SK-N-SH (cell line): Measurements from ENCODE around the gene STK32C. TPM values are rescaled to one million over a fixed set of nuclear protein-coding genes. Genes with fewer than 3 reads are reported as not detected.

ENCODE experiments used
- CTCF ChIA-PET: fragments of 300-600, 350-600 bp; formaldehyde crosslinking; extraction: SDS; loops from one replicate; lab custom pipeline; 2021; lab: Yijun Ruan, JAX
- POLR2A ChIA-PET: fragments of 350-600 bp; sonication (Branson Sonifier 250); formaldehyde crosslinking; extraction: SDS; loops from one replicate; lab custom pipeline; 2020; ENCODE audit warnings: antibody characterized with exemption, inconsistent platforms; lab: Yijun Ruan, JAX
- DNase-seq: peaks from one replicate; pipeline ENCODE4 v3.0.0; 2012
- H2AFZ ChIP-seq: fragments of 200-600 bp; sonication (generic); 2 replicates; pipeline ENCODE4 v1.8.1; 2016; ENCODE audit warnings: antibody characterized with exemption, mild to moderate bottlenecking, low read depth
- H3F3A ChIP-seq: fragments of 200-600 bp; sonication (generic); replicated peaks from 2 replicates; pipeline ENCODE3; 2016; ENCODE audit warnings: antibody characterized with exemption, mild to moderate bottlenecking; ENCODE audit not compliant: insufficient read depth
- H3K27ac ChIP-seq, 2 experiments: fragments of 200-500 bp in 1 of 2; fragments of 200-600 bp in 1 of 2; sonication (Bioruptor generic) in 1 of 2; sonication (generic), shearing (Covaris generic) in 1 of 2; 2 replicates each; pipeline versions ENCODE4 v1.5.1 to v1.6.1; 2014 to 2016; ENCODE audit warnings: low read depth in 2 of 2, inconsistent platforms in 1 of 2, low read length in 1 of 2, mild to moderate bottlenecking in 1 of 2, mixed read lengths in 1 of 2
- H3K27me3 ChIP-seq: fragments of 200-600 bp; sonication (generic), shearing (Covaris generic); 2 replicates; pipeline ENCODE4 v1.6.1; 2016; ENCODE audit warnings: mixed run types; ENCODE audit not compliant: insufficient read depth
- H3K36me3 ChIP-seq, 2 experiments: fragments of 200-500 bp in 1 of 2; fragments of 200-600 bp in 1 of 2; sonication (Bioruptor generic) in 1 of 2; sonication (generic) in 1 of 2; replicated peaks in 1 of 2; 2 replicates each; pipeline versions ENCODE3 to v1.5.1; 2014 to 2016; ENCODE audit warnings: low read length in 1 of 2, mild to moderate bottlenecking in 1 of 2; ENCODE audit not compliant: insufficient read depth in 2 of 2, control insufficient read depth in 1 of 2
- H3K4me1 ChIP-seq, 2 experiments: fragments of 200-500 bp in 1 of 2; fragments of 200-600 bp in 1 of 2; sonication (Bioruptor generic) in 1 of 2; sonication (generic), shearing (Covaris generic) in 1 of 2; 2 replicates each; pipeline versions ENCODE4 v1.5.1 to v1.6.1; 2014 to 2016; ENCODE audit warnings: low read depth in 1 of 2, low read length in 1 of 2, mixed run types in 1 of 2; ENCODE audit not compliant: insufficient read depth in 2 of 2, control insufficient read depth in 1 of 2
- H3K4me2 ChIP-seq: fragments of 200-600 bp; sonication (generic), shearing (Covaris generic); 2 replicates; pipeline ENCODE4 v1.6.1; 2017; ENCODE audit warnings: mixed run types
- H3K4me3 ChIP-seq, 2 experiments: fragments of 200-500 bp in 1 of 2; fragments of 200-600 bp in 1 of 2; sonication (Bioruptor generic) in 1 of 2; sonication (generic), shearing (Covaris generic) in 1 of 2; 2 replicates each; pipeline versions ENCODE4 v1.5.1 to v1.8.1; 2014 to 2016; ENCODE audit warnings: low read depth in 2 of 2, inconsistent platforms in 1 of 2, low read length in 1 of 2, mild to moderate bottlenecking in 1 of 2, mixed read lengths in 1 of 2, moderate library complexity in 1 of 2
- H3K79me2 ChIP-seq: fragments of 200-600 bp; sonication (generic); 2 replicates; pipeline ENCODE4 v1.8.1; 2017; ENCODE audit warnings: mild to moderate bottlenecking; ENCODE audit not compliant: insufficient read depth
- H3K9ac ChIP-seq: fragments of 200-600 bp; sonication (generic); 2 replicates; pipeline ENCODE4 v1.6.1; 2017; ENCODE audit warnings: mixed run types
- H3K9me2 ChIP-seq: fragments of 200-600 bp; sonication (generic); 2 replicates; pipeline ENCODE4 v1.6.1; 2017; ENCODE audit warnings: mixed run types
- H3K9me3 ChIP-seq: fragments of 200-600 bp; sonication (generic); 2 replicates; pipeline ENCODE4 v1.6.1; 2017; ENCODE audit warnings: mixed run types, mild to moderate bottlenecking, moderate library complexity
- H4K20me1 ChIP-seq: fragments of 200-600 bp; sonication (generic); 2 replicates; pipeline ENCODE4 v1.6.1; 2017; ENCODE audit warnings: mild to moderate bottlenecking, mixed run types; ENCODE audit not compliant: insufficient read depth
- CTCF ChIP-seq: fragments of 200-600 bp; sonication (generic); IDR thresholded peaks from 2 replicates; pipeline ENCODE4 v1.6.1; 2017; ENCODE audit warnings: antibody characterized with exemption, mild to moderate bottlenecking, moderate library complexity
- ELF1 ChIP-seq: IDR thresholded peaks from 2 replicates; pipeline ENCODE4 v1.4.0; 2012
- EP300 ChIP-seq, 2 experiments: IDR thresholded peaks; 2 replicates each; pipeline versions ENCODE4 v1.4.0 to v1.6.1; 2012; ENCODE audit warnings: borderline replicate concordance in 1 of 2, low read depth in 1 of 2, low read length in 1 of 2
- FOSL2 ChIP-seq: IDR thresholded peaks from 2 replicates; pipeline ENCODE4 v1.4.0; 2012; ENCODE audit warnings: low read depth, mild to moderate bottlenecking, moderate library complexity, borderline replicate concordance
- FOXJ3 ChIP-seq: sonication (generic); formaldehyde crosslinking; IDR thresholded peaks from 2 replicates; pipeline ENCODE4 v1.5.1; 2020; ENCODE audit warnings: mild to moderate bottlenecking, missing genetic modification reagents
- GABPA ChIP-seq: IDR thresholded peaks from 2 replicates; pipeline ENCODE4 v1.4.0; 2012; ENCODE audit warnings: low read depth, mild to moderate bottlenecking
- GATA2 ChIP-seq: sonication (generic); formaldehyde crosslinking; IDR thresholded peaks from 2 replicates; pipeline ENCODE4 v1.5.0; 2020; ENCODE audit warnings: mild to moderate bottlenecking, missing genetic modification reagents
- JUND ChIP-seq: IDR thresholded peaks from 2 replicates; pipeline ENCODE4 v1.4.0; 2012
- MEF2A ChIP-seq: IDR thresholded peaks from 2 replicates; pipeline ENCODE4 v1.4.0; 2012; ENCODE audit warnings: low read depth, borderline replicate concordance
- NFIC ChIP-seq: IDR thresholded peaks from 2 replicates; pipeline ENCODE4 v1.4.0; 2012; ENCODE audit warnings: borderline replicate concordance
- POLR2AphosphoS5 ChIP-seq: IDR thresholded peaks from 2 replicates; pipeline ENCODE4 v1.6.1; 2012; ENCODE audit warnings: low read depth, low read length
- RAD21 ChIP-seq: IDR thresholded peaks from 2 replicates; pipeline ENCODE4 v1.6.1; 2012; ENCODE audit warnings: mild to moderate bottlenecking, low read length
- RFX5 ChIP-seq: IDR thresholded peaks from 2 replicates; pipeline ENCODE4 v1.6.1; 2012; ENCODE audit warnings: mild to moderate bottlenecking, improper control_type of control experiment, low read length
- RXRA ChIP-seq: IDR thresholded peaks from 2 replicates; pipeline ENCODE4 v1.4.0; 2012; ENCODE audit warnings: low read depth, mild to moderate bottlenecking, borderline replicate concordance
- SIN3A ChIP-seq: IDR thresholded peaks from 2 replicates; pipeline ENCODE4 v1.6.1; 2012; ENCODE audit warnings: low read depth, mild to moderate bottlenecking, low read length, moderate library complexity, borderline replicate concordance
- TCF12 ChIP-seq: IDR thresholded peaks from 2 replicates; pipeline ENCODE4 v1.4.0; 2012
- TEAD4 ChIP-seq: IDR thresholded peaks from 2 replicates; pipeline ENCODE4 v1.4.0; 2012; ENCODE audit warnings: mild to moderate bottlenecking, borderline replicate concordance; ENCODE audit not compliant: insufficient read depth
- WGBS: methylation state at CpG from one replicate; pipeline ENCODE4 v1.1.6; 2017; ENCODE audit warnings: low lambda C conversion rate; 5-methylcytosine and 5-hydroxymethylcytosine counted together
- polyA plus RNA-seq, 3 experiments: library from polyadenylated mRNA; depleted of rRNA; stranded (reverse); fragments of >200 nt; gene quantifications; 2 replicates each; pipeline ENCODE4 v1.2.3, GENCODE V29; 2012
- TF ChIP-seq, protein P1 (sequence below): IDR thresholded peaks from 2 replicates; pipeline ENCODE4; 2012
- TF ChIP-seq, protein P2 (sequence below): IDR thresholded peaks from 2 replicates; pipeline ENCODE4 v1.4.0; 2012; ENCODE audit warnings: low read depth
- TF ChIP-seq, protein P3 (sequence below): fragments of 150-350 bp; IDR thresholded peaks from 2 replicates; pipeline ENCODE4 v1.6.1; 2017; ENCODE audit warnings: antibody characterized with exemption, low read length, low read depth, borderline replicate concordance

The STK32C gene
- polyA plus RNA-seq, 1 of the 3 experiments (the other 2 are of a cell fraction) = 27.8 TPM

- Histone ChIP-seq H4K20me1 (no peaks in the 10 kb centered on the region), H2AFZ (no peak overlapping the region), H3F3A (no peaks in the 10 kb centered on the region), H3K4me1 (peaks cover 0 to 6% of the 10 kb centered on the region in 2 experiments; a peak in 1 of 4 replicates), H3K4me2 (no peak overlapping the region), H3K4me3 (no peak overlapping the region), H3K79me2 (no peaks in the 10 kb centered on the region), H3K36me3 (no peaks in the 10 kb centered on the region), H3K9me3 (no peaks in the 10 kb centered on the region), H3K27me3 (no peaks in the 10 kb centered on the region), H3K9ac (no peak overlapping the region), H3K9me2 (no peaks in the 10 kb centered on the region), H3K27ac (no peak overlapping the region)
- 89% methylated on average over 5 of the region's 28 CpGs for WGBS
- TF ChIP-seq NFIC = no peak
- no peak for TF ChIP-seq RAD21
- no peak for TF ChIP-seq JUND
- DNase-seq = no peak
- POLR2A ChIA-PET = no interaction called here
- CTCF ChIA-PET = interaction anchor here (1.3 kb wide), 1 partner anchor 12 kb away, joined by 5 read pairs; no protein-coding TSS in a partner anchor
Measured at GRCh38 chr10:132168571-132169030, 139.1 kb downstream of the STK32C start.

GRCh38 chr10:132167976-132168375, 139.8 kb downstream of the STK32C start:
- peaks cover 0 to 9% of the 10 kb centered on the region in 2 experiments; a peak in 1 of 4 replicates for H3K4me1 ChIP-seq
- no peaks in the 10 kb centered on the region for H3K27me3 ChIP-seq
- H3K79me2 ChIP-seq = no peaks in the 10 kb centered on the region
- WGBS = 73% methylated on average over 14 of the region's 17 CpGs
- no peaks in the 10 kb centered on the region for H3K36me3 ChIP-seq
- H4K20me1 ChIP-seq = no peaks in the 10 kb centered on the region
- CTCF ChIA-PET = interaction anchor here (1.3 to 1.4 kb wide), 2 partner anchors 12 to 25 kb away, joined by 3 to 5 read pairs; no protein-coding TSS in a partner anchor
- no peak for TF ChIP-seq RXRA
- no peak for TF ChIP-seq TEAD4
- TF ChIP-seq SIN3A = no peak
- TF ChIP-seq FOSL2 = no peak
- no peak for TF ChIP-seq RFX5
- no peak for TF ChIP-seq TCF12
- no peak for TF ChIP-seq JUND
- TF ChIP-seq, protein P1, sequence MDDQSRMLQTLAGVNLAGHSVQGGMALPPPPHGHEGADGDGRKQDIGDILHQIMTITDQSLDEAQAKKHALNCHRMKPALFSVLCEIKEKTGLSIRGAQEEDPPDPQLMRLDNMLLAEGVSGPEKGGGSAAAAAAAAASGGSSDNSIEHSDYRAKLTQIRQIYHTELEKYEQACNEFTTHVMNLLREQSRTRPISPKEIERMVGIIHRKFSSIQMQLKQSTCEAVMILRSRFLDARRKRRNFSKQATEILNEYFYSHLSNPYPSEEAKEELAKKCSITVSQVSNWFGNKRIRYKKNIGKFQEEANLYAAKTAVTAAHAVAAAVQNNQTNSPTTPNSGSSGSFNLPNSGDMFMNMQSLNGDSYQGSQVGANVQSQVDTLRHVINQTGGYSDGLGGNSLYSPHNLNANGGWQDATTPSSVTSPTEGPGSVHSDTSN = no peak
- TF ChIP-seq, protein P2, sequence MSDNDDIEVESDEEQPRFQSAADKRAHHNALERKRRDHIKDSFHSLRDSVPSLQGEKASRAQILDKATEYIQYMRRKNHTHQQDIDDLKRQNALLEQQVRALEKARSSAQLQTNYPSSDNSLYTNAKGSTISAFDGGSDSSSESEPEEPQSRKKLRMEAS = no peak
- TF ChIP-seq, protein P3, sequence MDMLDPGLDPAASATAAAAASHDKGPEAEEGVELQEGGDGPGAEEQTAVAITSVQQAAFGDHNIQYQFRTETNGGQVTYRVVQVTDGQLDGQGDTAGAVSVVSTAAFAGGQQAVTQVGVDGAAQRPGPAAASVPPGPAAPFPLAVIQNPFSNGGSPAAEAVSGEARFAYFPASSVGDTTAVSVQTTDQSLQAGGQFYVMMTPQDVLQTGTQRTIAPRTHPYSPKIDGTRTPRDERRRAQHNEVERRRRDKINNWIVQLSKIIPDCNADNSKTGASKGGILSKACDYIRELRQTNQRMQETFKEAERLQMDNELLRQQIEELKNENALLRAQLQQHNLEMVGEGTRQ = no peak
- TF ChIP-seq GATA2 (CRISPR knock-in tag) = no peak
- no peak for TF ChIP-seq MEF2A
- TF ChIP-seq EP300 (IDR thresholded peaks at IDR 0.05; ENCODE audit: borderline replicate concordance in 1 of 2, low read depth in 1 of 2, low read length in 1 of 2) = no peak
- no peak for TF ChIP-seq POLR2AphosphoS5
- TF ChIP-seq GABPA = no peak
- TF ChIP-seq FOXJ3 (CRISPR knock-in tag) = no peak
- TF ChIP-seq CTCF = no peak
- TF ChIP-seq NFIC = no peak
- TF ChIP-seq ELF1 = no peak
- TF ChIP-seq, all 33 proteins: peak for 0
- Histone ChIP-seq H3K9ac (no peak overlapping the region), H3K9me2 (no peaks in the 10 kb centered on the region), H3F3A (no peaks in the 10 kb centered on the region), H3K9me3 (no peaks in the 10 kb centered on the region), H3K4me3 (no peak overlapping the region), H2AFZ (no peak overlapping the region), H3K27ac (no peak overlapping the region), H3K4me2 (no peak overlapping the region)
- DNase-seq = no peak
- POLR2A ChIA-PET = no interaction called here
